Activated CD8-positive, alpha-beta memory T cell treated with anti-CD3 and anti-CD28 coated beads, Interleukin-2, amount 10 ng/mL, durations not matched to agents 7 days and 5 days (primary cell): ENCODE data around the gene ABCD1. TPM values are rescaled to one million over a fixed set of nuclear protein-coding genes. Genes with fewer than 3 reads are reported as not detected.

Experiments used
- ATAC-seq: fragments of 150-1000 bp; cut with Tn5 transposase; one replicate; pipeline ENCODE4 v1.10.0; 2021; ENCODE audit warnings: moderate library complexity
- CTCF ChIA-PET: fragments of 350-600 bp; sonication (Branson Sonifier 250); formaldehyde crosslinking; loops from one replicate; lab custom pipeline; 2021; ENCODE audit warnings: antibody characterized with exemption; lab: Charles Lee
- DNase-seq: peaks from one replicate; pipeline ENCODE4 v3.0.0-alpha.2; 2020
- H3K27ac Mint-ChIP-seq: one replicate; pipeline ENCODE4 v1.8.0; 2021; ENCODE audit warnings: mild to moderate bottlenecking, mixed read lengths
- H3K27me3 Mint-ChIP-seq: one replicate; pipeline ENCODE4 v1.8.0; 2021; ENCODE audit warnings: mixed read lengths
- H3K36me3 Mint-ChIP-seq: one replicate; pipeline ENCODE4 v1.8.0; 2021; ENCODE audit warnings: mild to moderate bottlenecking, mixed read lengths
- H3K4me1 Mint-ChIP-seq: one replicate; pipeline ENCODE4 v1.8.0; 2021; ENCODE audit warnings: mixed read lengths
- H3K4me3 Mint-ChIP-seq: one replicate; pipeline ENCODE4 v1.8.0; 2021; ENCODE audit warnings: mild to moderate bottlenecking, moderate library complexity, mixed read lengths
- H3K9me3 Mint-ChIP-seq: one replicate; pipeline ENCODE4 v1.8.0; 2022; ENCODE audit warnings: low read depth, mixed read lengths
- total RNA-seq, 2 experiments: library from RNA; stranded (reverse); gene quantifications; one replicate each; pipeline ENCODE4 v1.2.3, GENCODE V29; 2021

Gene ABCD1
- total RNA-seq, 2 experiments from 2014 or later: 10.7 to 18.3 TPM

DNA sequence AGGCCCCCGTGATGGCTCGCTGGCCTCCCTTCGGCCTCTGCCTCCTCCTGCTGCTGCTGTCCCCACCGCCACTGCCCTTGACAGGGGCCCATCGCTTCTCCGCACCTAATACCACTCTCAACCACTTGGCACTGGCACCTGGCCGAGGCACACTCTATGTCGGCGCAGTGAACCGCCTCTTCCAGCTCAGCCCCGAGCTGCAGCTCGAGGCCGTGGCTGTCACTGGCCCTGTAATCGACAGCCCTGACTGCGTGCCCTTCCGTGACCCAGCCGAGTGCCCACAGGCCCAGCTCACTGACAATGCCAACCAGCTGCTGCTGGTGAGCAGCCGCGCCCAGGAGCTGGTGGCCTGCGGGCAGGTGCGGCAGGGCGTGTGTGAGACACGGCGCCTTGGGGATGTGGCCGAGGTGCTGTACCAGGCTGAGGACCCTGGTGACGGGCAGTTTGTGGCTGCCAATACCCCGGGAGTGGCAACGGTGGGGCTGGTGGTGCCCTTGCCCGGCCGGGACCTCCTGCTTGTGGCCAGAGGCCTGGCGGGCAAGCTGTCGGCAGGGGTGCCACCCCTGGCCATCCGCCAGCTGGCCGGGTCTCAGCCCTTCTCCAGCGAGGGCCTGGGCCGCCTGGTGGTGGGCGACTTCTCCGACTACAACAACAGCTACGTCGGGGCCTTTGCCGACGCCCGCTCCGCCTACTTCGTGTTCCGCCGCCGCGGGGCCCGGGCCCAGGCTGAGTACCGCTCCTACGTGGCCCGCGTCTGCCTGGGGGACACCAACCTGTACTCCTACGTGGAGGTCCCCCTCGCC lies 42.4 kb downstream of the ABCD1 start:
- CTCF ChIA-PET: interaction anchor here (1.3 to 1.6 kb wide), 3 partner anchors 27 to 180 kb away, joined by 3 to 5 read pairs (median 3); partner anchors contain the start of genes IDH3G and SSR4
- Mint-ChIP-seq H3K9me3 (no peaks in the 10 kb centered on the region), H3K27me3 (no peaks in the 10 kb centered on the region), H3K36me3 (no peaks in the 10 kb centered on the region), H3K27ac (no peak overlapping the region), H3K4me1 (peaks cover 5% of the 10 kb centered on the region), H3K4me3 (no peak overlapping the region)
- DNase-seq: no peak
- ATAC-seq: no peak

DNA sequence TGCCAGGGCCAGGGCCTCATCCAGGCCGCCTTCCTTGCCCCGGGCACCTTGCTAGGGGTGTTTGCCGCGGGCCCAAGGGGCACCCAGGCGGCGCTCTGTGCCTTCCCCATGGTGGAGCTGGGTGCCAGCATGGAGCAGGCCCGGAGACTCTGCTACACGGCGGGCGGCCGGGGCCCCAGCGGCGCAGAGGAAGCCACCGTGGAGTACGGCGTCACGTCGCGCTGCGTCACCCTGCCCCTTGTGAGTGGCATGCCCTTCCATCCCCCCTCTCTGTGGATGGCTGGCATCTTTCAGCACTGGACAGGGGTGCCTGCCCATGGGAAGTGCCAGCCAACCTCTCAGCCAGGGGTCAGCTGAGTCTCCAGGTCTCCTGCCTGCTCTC lies 43.0 kb downstream of the ABCD1 start:
- Mint-ChIP-seq H3K27me3 (no peaks in the 10 kb centered on the region), H3K9me3 (no peaks in the 10 kb centered on the region), H3K36me3 (no peaks in the 10 kb centered on the region), H3K4me1 (peaks cover 5% of the 10 kb centered on the region), H3K4me3 (no peak overlapping the region), H3K27ac (no peak overlapping the region)
- ATAC-seq (no peak), DNase-seq (no peak)
- CTCF ChIA-PET: interaction anchor here (1.3 to 1.6 kb wide), 2 partner anchors 27 to 159 kb away, joined by 3 read pairs; partner anchors contain the start of genes IDH3G and SSR4

DNA sequence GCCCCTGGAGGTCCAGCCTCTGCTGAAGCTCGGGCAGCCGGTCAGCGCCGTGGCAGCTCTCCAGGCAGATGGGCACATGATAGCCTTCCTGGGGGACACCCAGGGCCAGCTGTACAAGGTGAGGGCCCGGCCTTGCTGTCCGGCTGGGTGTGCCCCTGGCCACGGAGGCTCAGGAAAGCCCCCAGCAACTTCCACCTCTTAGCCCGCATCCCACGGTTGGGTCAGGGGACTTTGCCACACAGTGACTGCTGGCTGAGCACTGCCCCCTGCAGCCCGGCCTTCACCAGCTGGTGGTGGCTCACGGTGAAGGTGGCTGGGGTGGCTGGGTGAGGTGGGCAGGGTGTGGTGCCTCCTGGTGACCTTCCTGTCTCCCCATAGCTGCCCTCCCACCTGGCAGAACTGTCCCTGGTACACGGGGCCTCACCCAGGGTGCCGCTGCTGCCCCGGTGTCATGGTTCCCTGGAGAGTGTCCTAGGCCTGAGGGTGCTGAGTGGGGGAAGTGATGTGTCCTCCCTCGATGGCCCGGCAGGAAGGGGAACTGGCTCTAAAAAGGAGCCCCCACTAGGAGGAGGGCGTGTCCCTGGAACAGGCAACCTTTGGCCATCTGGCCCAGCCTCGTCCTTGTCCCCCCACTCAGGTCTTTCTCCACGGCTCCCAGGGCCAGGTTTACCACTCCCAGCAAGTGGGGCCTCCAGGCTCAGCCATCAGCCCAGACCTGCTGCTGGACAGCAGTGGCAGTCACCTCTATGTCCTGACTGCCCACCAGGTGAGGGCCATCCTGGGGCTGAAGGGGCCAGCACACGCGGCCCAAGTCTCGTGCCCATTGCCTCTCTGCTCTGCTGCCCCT lies 43.9 kb downstream of the ABCD1 start:
- DNase-seq: no peak
- no peaks in the 10 kb centered on the region for H3K36me3 Mint-ChIP-seq
- H3K27me3 Mint-ChIP-seq: no peaks in the 10 kb centered on the region
- CTCF ChIA-PET: interaction anchor here (1.3 to 1.6 kb wide), 2 partner anchors 26 to 158 kb away, joined by 3 read pairs; partner anchors contain the start of genes IDH3G and SSR4
- H3K27ac Mint-ChIP-seq: no peak overlapping the region
- no peak for ATAC-seq
- no peak overlapping the region for H3K4me3 Mint-ChIP-seq
- peaks cover 5% of the 10 kb centered on the region for H3K4me1 Mint-ChIP-seq
- H3K9me3 Mint-ChIP-seq: no peaks in the 10 kb centered on the region

DNA sequence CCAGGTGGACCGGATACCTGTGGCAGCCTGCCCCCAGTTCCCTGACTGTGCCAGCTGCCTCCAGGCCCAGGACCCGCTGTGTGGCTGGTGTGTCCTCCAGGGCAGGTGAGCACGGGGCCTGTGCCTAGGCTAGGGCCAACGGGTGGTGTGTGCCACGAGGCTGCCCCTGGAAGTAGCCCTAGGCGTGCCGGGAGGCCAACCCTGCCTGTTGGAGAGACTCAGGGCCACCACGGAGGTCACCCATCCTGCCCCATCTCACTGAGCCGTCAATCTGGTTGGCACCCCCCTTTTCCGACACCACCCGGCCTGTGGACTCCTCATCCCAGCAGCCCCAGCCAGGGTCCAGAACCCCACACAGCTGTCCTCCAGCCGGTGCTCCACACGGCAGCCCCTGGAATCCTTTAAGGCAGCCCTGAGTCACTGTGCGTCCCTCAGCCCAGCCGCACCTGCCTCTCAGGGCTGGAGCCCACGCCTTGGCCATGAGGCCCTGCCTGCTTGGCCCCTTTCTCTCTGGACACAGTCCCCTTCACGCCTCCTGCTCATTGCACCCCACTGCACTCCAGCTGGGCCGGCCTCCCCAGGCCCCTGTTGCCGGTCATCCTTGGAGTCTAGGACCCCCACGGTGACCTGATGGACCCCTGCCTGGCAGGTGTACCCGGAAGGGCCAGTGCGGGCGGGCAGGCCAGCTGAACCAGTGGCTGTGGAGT lies 44.7 kb downstream of the ABCD1 start:
- Mint-ChIP-seq H3K4me3 (no peak overlapping the region), H3K9me3 (no peaks in the 10 kb centered on the region), H3K27me3 (no peaks in the 10 kb centered on the region), H3K36me3 (no peaks in the 10 kb centered on the region), H3K27ac (no peak overlapping the region), H3K4me1 (peaks cover 5% of the 10 kb centered on the region)
- ATAC-seq: no peak
- DNase-seq: no peak
- CTCF ChIA-PET: no interaction called here

DNA sequence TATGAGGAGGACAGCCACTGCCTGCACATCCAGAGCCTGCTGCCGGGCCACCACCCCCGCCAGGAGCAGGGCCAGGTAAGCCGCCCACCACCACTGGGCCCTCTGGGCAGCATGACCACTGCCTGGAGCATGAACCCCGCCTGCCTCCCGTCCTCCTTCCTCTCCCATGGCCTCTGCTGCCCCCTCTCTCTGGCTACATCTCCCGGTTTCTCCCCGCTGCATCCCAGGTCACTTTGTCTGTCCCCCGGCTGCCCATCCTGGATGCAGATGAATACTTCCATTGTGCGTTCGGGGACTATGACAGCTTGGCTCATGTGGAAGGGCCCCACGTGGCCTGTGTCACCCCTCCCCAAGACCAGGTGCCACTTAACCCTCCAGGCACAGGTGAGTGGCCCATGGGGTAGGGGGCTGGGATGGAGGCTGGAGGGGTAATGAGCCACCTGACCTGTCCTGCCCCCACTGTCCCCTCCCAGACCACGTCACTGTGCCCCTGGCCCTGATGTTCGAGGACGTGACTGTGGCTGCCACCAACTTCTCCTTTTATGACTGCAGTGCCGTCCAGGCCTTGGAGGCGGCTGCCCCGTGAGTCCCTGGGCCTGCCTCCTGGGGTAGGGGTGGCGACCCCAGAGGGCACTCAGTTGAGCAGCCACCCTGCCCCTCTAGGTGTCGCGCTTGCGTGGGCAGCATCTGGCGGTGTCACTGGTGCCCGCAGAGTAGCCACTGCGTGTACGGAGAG lies 45.4 kb downstream of the ABCD1 start:
- ATAC-seq (no peak), DNase-seq (no peak)
- Mint-ChIP-seq H3K36me3 (no peaks in the 10 kb centered on the region), H3K27ac (no peak overlapping the region), H3K4me1 (peaks cover 5% of the 10 kb centered on the region), H3K27me3 (no peaks in the 10 kb centered on the region), H3K4me3 (no peak overlapping the region), H3K9me3 (no peaks in the 10 kb centered on the region)
- CTCF ChIA-PET: no interaction called here

DNA sequence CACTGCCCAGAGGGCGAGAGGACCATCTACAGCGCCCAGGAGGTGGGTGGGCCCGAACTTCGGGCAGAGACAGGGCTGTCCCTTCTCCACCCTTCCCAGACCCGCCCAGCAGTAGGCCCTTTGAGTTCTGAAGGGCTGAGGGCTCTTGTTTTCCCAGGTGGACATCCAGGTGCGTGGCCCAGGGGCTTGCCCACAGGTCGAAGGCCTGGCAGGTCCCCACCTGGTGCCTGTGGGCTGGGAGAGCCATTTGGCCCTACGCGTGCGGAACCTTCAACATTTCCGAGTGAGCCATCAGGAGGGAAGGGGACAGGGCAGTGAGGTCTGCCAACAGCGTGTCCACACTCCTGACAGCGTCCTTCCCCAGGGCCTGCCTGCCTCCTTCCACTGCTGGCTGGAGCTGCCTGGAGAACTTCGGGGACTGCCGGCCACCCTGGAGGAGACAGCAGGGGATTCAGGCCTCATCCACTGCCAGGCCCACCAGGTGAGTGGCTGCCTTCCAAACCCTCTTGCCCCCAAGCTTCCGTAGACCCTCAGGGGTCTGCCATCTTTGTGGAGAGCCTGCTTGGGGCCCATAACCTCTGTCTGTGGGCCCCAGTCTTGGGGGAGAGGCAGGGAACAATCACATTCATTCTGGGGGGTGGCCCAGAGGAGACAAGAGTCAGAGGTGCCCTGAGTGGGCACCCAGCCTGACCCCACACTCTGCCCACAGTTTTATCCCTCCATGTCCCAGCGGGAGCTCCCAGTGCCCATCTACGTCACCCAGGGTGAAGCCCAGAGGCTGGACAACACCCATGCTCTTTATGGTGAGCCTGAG lies 46.2 kb downstream of the ABCD1 start:
- ATAC-seq (no peak), DNase-seq (no peak)
- peaks cover 5% of the 10 kb centered on the region for H3K4me1 Mint-ChIP-seq
- no peaks in the 10 kb centered on the region for H3K9me3 Mint-ChIP-seq
- no peak overlapping the region for H3K4me3 Mint-ChIP-seq
- CTCF ChIA-PET: no interaction called here
- H3K36me3 Mint-ChIP-seq: no peaks in the 10 kb centered on the region
- no peak overlapping the region for H3K27ac Mint-ChIP-seq
- no peaks in the 10 kb centered on the region for H3K27me3 Mint-ChIP-seq

DNA sequence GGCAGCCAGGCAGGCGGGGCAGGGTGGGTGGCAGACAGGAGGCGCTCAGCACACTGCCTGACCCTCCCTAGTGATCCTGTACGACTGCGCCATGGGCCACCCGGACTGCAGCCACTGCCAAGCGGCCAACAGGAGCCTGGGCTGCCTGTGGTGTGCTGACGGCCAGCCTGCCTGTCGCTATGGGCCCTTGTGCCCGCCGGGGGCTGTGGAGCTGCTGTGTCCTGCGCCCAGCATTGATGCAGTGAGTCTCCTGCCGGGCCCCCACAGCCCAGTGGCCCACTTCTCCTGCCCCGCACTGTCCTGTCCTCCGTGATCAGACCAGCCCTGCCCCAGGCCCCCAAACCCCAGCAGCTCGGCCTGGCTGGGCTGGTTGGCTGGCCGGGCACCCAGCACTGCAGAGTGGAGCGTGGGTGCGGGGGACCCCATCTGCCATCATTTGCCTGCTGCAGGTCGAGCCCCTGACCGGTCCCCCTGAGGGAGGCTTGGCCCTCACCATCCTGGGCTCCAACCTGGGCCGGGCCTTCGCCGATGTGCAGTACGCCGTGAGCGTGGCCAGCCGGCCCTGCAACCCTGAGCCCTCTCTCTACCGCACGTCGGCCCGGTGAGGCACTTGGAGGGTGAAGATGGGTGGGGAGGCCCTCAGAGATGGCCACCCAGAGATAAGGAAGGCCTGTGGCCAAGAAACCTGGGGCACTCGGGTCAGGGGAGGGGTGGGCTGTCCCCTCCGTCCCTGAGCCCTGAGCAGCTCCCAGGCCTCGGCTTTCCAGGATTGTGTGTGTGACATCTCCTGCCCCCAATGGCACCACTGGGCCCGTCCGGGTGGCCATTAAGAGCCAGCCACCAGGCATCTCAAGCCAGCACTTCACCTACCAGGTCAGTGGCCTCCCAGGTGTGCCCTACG lies 47.0 kb downstream of the ABCD1 start:
- DNase-seq (no peak), ATAC-seq (no peak)
- Mint-ChIP-seq H3K9me3 (no peaks in the 10 kb centered on the region), H3K4me3 (no peak overlapping the region), H3K27ac (no peak overlapping the region), H3K4me1 (peaks cover 3% of the 10 kb centered on the region), H3K27me3 (no peaks in the 10 kb centered on the region), H3K36me3 (no peaks in the 10 kb centered on the region)
- CTCF ChIA-PET: no interaction called here

DNA sequence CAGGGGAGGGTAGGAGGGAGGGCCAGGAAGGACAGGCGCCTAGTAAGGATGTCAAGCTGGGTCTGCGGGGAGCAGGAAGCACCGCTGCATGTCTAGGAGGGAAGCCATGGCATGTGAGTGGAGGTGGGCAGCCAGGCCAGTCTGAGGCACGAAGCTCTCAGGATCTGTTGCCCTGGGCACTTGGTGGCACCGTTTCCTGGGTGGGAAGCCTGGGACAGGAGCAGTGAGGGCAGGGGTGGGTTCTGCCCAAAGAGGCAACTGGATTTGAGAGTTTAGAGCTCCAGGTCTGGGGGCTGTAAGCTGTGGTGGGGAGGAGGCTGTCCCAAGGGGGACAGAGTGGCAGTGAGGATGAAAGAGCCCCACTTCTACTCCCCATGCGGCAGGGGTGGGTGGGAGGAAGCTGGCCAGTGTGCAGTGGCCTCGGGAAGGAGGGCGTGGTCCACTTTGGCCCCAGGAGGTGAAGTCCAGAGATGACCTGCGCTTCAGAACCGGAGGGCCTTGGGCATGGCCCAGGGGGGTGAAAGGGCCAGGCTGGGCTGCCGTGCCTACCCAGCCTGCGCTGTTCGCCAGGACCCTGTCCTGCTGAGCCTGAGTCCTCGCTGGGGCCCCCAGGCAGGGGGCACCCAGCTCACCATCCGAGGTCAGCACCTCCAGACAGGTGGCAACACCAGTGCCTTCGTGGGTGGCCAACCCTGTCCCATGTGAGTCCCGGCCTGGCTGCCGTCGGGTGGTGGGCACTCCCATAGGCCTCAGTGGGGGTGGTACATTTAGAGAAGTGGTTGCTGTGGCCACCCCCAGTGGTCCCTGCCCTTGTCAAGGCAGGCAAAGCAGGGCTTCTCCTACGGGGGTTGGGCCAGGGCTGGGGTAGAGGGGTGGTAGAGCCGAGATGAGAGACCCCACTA lies 47.9 kb downstream of the ABCD1 start:
- H3K9me3 Mint-ChIP-seq: no peaks in the 10 kb centered on the region
- H3K4me1 Mint-ChIP-seq: peaks cover 3% of the 10 kb centered on the region
- no peak overlapping the region for H3K4me3 Mint-ChIP-seq
- H3K27ac Mint-ChIP-seq: no peak overlapping the region
- no peaks in the 10 kb centered on the region for H3K27me3 Mint-ChIP-seq
- no peaks in the 10 kb centered on the region for H3K36me3 Mint-ChIP-seq
- ATAC-seq (no peak), DNase-seq (no peak)
- CTCF ChIA-PET: interaction anchor here (1.1 kb wide), 1 partner anchor 9 kb away, joined by 3 read pairs; no protein-coding TSS in a partner anchor

DNA sequence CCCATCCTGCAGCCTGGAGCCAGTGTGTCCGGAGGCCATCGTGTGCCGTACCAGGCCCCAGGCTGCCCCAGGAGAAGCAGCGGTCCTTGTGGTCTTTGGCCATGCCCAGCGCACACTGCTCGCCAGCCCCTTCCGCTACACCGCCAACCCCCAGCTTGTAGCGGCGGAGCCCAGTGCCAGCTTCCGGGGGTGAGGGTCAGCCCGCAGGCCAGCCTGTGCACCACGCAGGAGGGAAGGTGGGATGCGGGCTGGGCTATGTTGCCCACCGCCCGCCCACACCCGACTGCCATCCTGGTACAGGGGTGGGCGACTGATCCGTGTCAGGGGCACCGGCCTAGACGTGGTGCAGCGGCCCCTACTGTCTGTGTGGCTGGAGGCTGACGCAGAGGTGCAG lies 48.6 kb downstream of the ABCD1 start:
- no peaks in the 10 kb centered on the region for H3K27me3 Mint-ChIP-seq
- no peak overlapping the region for H3K4me3 Mint-ChIP-seq
- H3K36me3 Mint-ChIP-seq: no peaks in the 10 kb centered on the region
- H3K9me3 Mint-ChIP-seq: no peaks in the 10 kb centered on the region
- no peaks in the 10 kb centered on the region for H3K4me1 Mint-ChIP-seq
- no peak for DNase-seq
- H3K27ac Mint-ChIP-seq: no peak overlapping the region
- ATAC-seq: no peak
- CTCF ChIA-PET: interaction anchor here (1.1 kb wide), 1 partner anchor 10 kb away, joined by 3 read pairs; no protein-coding TSS in a partner anchor

DNA sequence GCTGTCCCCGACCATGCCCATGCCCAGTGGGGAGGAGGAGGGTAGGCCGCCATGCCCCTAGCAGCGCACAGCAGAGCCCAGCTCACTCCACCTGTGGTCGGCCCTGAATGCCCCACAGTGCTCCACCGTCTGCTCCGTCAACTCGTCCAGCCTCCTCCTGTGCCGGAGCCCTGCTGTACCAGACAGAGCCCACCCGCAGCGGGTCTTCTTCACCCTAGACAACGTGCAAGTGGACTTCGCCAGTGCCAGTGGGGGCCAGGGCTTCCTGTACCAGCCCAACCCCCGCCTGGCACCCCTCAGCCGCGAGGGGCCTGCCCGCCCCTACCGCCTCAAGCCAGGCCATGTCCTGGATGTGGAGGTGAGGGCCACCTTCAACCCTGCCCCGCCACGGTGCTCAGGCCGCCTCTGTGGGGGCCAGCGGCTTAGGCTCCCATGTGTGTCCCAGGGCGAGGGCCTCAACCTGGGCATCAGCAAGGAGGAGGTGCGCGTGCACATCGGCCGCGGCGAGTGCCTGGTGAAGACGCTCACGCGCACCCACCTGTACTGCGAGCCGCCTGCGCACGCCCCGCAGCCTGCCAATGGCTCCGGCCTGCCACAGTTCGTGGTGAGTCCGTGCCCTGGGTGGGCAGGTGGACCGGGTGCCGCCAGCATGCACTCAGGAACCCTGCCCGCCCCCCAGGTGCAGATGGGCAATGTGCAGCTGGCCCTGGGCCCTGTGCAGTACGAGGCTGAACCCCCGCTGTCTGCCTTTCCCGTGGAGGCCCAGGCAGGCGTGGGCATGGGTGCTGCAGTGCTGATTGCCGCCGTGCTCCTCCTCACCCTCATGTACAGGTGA lies 49.3 kb downstream of the ABCD1 start:
- H3K27me3 Mint-ChIP-seq: no peaks in the 10 kb centered on the region
- no peak overlapping the region for H3K27ac Mint-ChIP-seq
- no peaks in the 10 kb centered on the region for H3K36me3 Mint-ChIP-seq
- no peak for ATAC-seq
- no peak overlapping the region for H3K4me3 Mint-ChIP-seq
- no peaks in the 10 kb centered on the region for H3K9me3 Mint-ChIP-seq
- H3K4me1 Mint-ChIP-seq: no peaks in the 10 kb centered on the region
- CTCF ChIA-PET: interaction anchor here (1.1 kb wide), 1 partner anchor 10 kb away, joined by 6 read pairs; the partner anchor contains the start of gene PLXNB3
- no peak for DNase-seq
